HepG2 (cell line): ENCODE data around the gene SPACA4. TPM values are rescaled to one million over a fixed set of nuclear protein-coding genes. Genes with fewer than 3 reads are reported as not detected.
A peak's percentile ranks its signal among the peaks of the same experiment; 100 is the strongest.

Experiments used
- AKNA ChIP-seq: sonication (generic); formaldehyde crosslinking; IDR thresholded peaks from 2 replicates; pipeline ENCODE4 v1.4.0; 2020; ENCODE audit warnings: missing genetic modification reagents, borderline replicate concordance
- DBP ChIP-seq: sonication (generic); formaldehyde crosslinking; IDR thresholded peaks from 2 replicates; pipeline ENCODE4 v1.4.0; 2020; ENCODE audit warnings: missing genetic modification reagents; ENCODE audit errors: not compliant biosample characterization
- HES4 ChIP-seq: sonication (generic); formaldehyde crosslinking; IDR thresholded peaks from 2 replicates; pipeline ENCODE4 v1.9.0; 2021; ENCODE audit warnings: mild to moderate bottlenecking, missing genetic modification reagents, borderline replicate concordance
- IRF9 ChIP-seq: sonication (generic); formaldehyde crosslinking; IDR thresholded peaks from 2 replicates; pipeline ENCODE4 v1.8.0; 2022; ENCODE audit warnings: missing genetic modification reagents, mild to moderate bottlenecking, borderline replicate concordance
- KDM4B ChIP-seq: sonication (generic); formaldehyde crosslinking; IDR thresholded peaks from 2 replicates; pipeline ENCODE4 v1.4.0; 2020; ENCODE audit warnings: missing genetic modification reagents
- NBN ChIP-seq: fragments of 450-650 bp; conservative IDR thresholded peaks from 2 replicates; pipeline ENCODE4 v1.6.1; 2017
- PBX2 ChIP-seq: IDR thresholded peaks from 2 replicates; pipeline ENCODE4 v1.6.1; 2016; ENCODE audit warnings: control low read depth
- PCBP1 ChIP-seq: fragments of 200-400 bp; formaldehyde crosslinking; IDR thresholded peaks from 2 replicates; pipeline ENCODE4 v1.6.1; 2017; ENCODE audit warnings: mild to moderate bottlenecking, low read depth, low read length, borderline replicate concordance
- RFXANK ChIP-seq: IDR thresholded peaks from 2 replicates; pipeline ENCODE4 v1.6.1; 2016
- SOX5 ChIP-seq: IDR thresholded peaks from 2 replicates; pipeline ENCODE4 v1.6.1; 2016; ENCODE audit warnings: borderline replicate concordance
- TAF15 ChIP-seq: fragments of 200-400 bp; formaldehyde crosslinking; IDR thresholded peaks from one replicate; pipeline ENCODE4 v1.6.1; 2018; ENCODE audit warnings: mild to moderate bottlenecking, low read depth, low read length; ENCODE audit not compliant: poor library complexity, severe bottlenecking
- ZNF317 ChIP-seq: sonication (generic); formaldehyde crosslinking; IDR thresholded peaks from 2 replicates; pipeline ENCODE4 v1.5.0; 2020; ENCODE audit warnings: mild to moderate bottlenecking, missing genetic modification reagents
- ZNF432 ChIP-seq: sonication (generic); formaldehyde crosslinking; IDR thresholded peaks from 2 replicates; pipeline ENCODE4 v1.5.0; 2020; ENCODE audit warnings: missing genetic modification reagents, mild to moderate bottlenecking, borderline replicate concordance
- ZNF44 ChIP-seq: sonication (generic); formaldehyde crosslinking; IDR thresholded peaks from 2 replicates; pipeline ENCODE4 v1.5.1; 2020; ENCODE audit warnings: mild to moderate bottlenecking, missing genetic modification reagents
- ZNF441 ChIP-seq: sonication (generic); formaldehyde crosslinking; IDR thresholded peaks from 2 replicates; pipeline ENCODE4 v1.7.0; 2021; ENCODE audit warnings: missing genetic modification reagents, borderline replicate concordance
- ZNF589 ChIP-seq: sonication (generic); formaldehyde crosslinking; conservative IDR thresholded peaks from 2 replicates; pipeline ENCODE4 v1.8.0; 2022; ENCODE audit warnings: mild to moderate bottlenecking, moderate library complexity, missing genetic modification reagents
- ZNF7 ChIP-seq: IDR thresholded peaks from 2 replicates; pipeline ENCODE4 v1.6.1; 2016; ENCODE audit warnings: missing biosample characterization, missing genetic modification reagents
- ZNF709 ChIP-seq: sonication (generic); formaldehyde crosslinking; IDR thresholded peaks from 2 replicates; pipeline ENCODE4 v1.5.0; 2020; ENCODE audit warnings: mild to moderate bottlenecking, missing genetic modification reagents
- ZNF75D ChIP-seq: sonication (generic); formaldehyde crosslinking; IDR thresholded peaks from 2 replicates; pipeline ENCODE4 v1.8.1; 2023; ENCODE audit warnings: missing genetic modification reagents, mild to moderate bottlenecking, borderline replicate concordance
- polyA plus RNA-seq, 8 experiments: library from polyadenylated mRNA; depleted of rRNA in 3 of 8; stranded (reverse) in 7 of 8; unstranded in 1 of 8; fragments of >200 nt; fragmentation: Illumina TruSeq in 4 of 8; extraction: Trizol in 4 of 8; gene quantifications; 2 replicates each; pipeline versions ENCODE4 v1.2.1 to v1.2.3, GENCODE V29; 2011 to 2016; ENCODE audit warnings: low read depth in 4 of 8, missing spikeins in 1 of 8, mixed read lengths in 1 of 8; ENCODE audit not compliant: insufficient read depth in 1 of 8
- total RNA-seq, 5 experiments: library from RNA; depleted of rRNA; stranded (reverse); fragments of >200 nt; fragmentation: Illumina TruSeq; extraction: Trizol; gene quantifications; 2 replicates each; pipeline ENCODE4 v1.2.3, GENCODE V29; 2016; ENCODE audit warnings: low read depth in 1 of 5
- TF ChIP-seq, protein P1 (sequence below): sonication (generic); formaldehyde crosslinking; IDR thresholded peaks from 2 replicates; pipeline ENCODE4 v1.8.0; 2022; ENCODE audit warnings: missing genetic modification reagents, low read depth, mild to moderate bottlenecking, borderline replicate concordance
- TF ChIP-seq, protein P2 (sequence below): IDR thresholded peaks from 2 replicates; pipeline ENCODE4 v1.6.1; 2012; ENCODE audit warnings: inconsistent platforms

SPACA4 gene
- total and polyA plus RNA-seq, 2 of the 13 experiments (the other 11 are each of a cell fraction or from before 2014, with no cell fraction given): not detected

DNA sequence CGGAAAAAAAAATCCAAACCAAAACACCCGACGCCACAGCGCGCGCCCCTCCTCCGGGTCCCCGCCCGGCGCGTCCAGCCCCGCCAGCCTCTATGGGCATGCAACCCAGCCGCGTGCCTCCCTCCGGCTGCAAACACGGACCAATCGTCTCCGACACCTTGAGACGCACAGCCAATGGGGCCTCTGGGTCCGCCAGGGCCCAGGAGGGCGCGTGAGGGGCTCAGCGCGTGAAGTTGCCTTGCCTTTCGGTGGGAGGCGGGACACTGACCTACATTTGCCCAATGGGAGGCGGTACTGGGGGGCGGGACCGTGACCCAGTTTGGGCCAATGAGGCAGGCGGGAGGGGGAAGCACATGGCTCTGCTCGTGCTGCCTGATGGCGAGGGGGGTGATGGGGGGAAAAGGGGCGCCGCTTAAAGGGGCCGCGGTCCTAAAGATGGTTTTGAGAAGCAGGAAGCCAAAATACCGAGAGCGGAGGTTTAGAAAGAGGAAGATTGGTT lies 31.0 kb downstream of the SPACA4 start (continued):
- TF ChIP-seq AKNA (CRISPR knock-in tag) (no peak), ZNF44 (CRISPR knock-in tag) (no peak), SOX5 (no peak; the same call in 1 of the 2 replicates), KDM4B (CRISPR knock-in tag) (no peak; the same call in 1 of the 2 replicates), ZNF317 (CRISPR knock-in tag) (peak; percentile 86; the same call in 1 of the 2 replicates), DBP (CRISPR knock-in tag) (no peak), ZNF589 (CRISPR knock-in tag) (no peak; the same call in 1 of the 2 replicates), HES4 (CRISPR knock-in tag) (peak; percentile 64), ZNF441 (CRISPR knock-in tag) (peak; percentile 62; the same call in 1 of the 2 replicates), NBN (no peak), RFXANK (CRISPR knock-in tag) (peak; percentile 74), PBX2 (CRISPR knock-in tag) (no peak), PCBP1 (no peak), ZNF709 (CRISPR knock-in tag) (peak; percentile 44; the same call in 1 of the 2 replicates), ZNF7 (no peak), ZNF75D (CRISPR knock-in tag) (no peak), TAF15 (peak; percentile 58), ZNF432 (CRISPR knock-in tag) (no peak), IRF9 (CRISPR knock-in tag) (no peak)
- TF ChIP-seq, protein P1, sequence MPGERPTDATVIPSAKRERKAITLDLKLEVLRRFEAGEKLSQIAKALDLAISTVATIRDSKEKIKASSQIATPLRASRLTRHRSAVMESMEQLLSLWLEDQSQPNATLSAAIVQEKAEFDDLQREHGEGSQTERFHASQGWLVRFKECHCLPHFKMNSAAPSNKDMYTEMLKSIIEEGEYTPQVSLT (CRISPR knock-in tag): no peak
- TF ChIP-seq, protein P2, sequence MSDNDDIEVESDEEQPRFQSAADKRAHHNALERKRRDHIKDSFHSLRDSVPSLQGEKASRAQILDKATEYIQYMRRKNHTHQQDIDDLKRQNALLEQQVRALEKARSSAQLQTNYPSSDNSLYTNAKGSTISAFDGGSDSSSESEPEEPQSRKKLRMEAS: peak; percentile 100
